Tibial nerve (tissue), 4 donors: ENCODE measurements around the gene APOBEC3F.
"Not testable (repeated sequence)": the region's sequence is repeated elsewhere in the genome, so short reads cannot be mapped to it uniquely, and the experiment has no call there.

Experiments used
- EP300 ChIP-seq, 2 donors: sonication (generic); formaldehyde crosslinking; IDR thresholded peaks; one replicate each; pipeline ENCODE4 v1.6.1; 2017; ENCODE audit warnings: antibody characterized with exemption in 2 of 2, mild to moderate bottlenecking in 1 of 2
- TF ChIP-seq, protein P1 (sequence below), 5 experiments: fragments of 200-600 bp in 3 of 5; fragments of 450-650 bp in 2 of 5; sonication (generic) in 3 of 5; IDR thresholded peaks; one replicate each; pipeline ENCODE4 v1.5.1; 2016 to 2019; ENCODE audit warnings: antibody characterized with exemption in 5 of 5, mild to moderate bottlenecking in 3 of 5, moderate library complexity in 2 of 5

DNA sequence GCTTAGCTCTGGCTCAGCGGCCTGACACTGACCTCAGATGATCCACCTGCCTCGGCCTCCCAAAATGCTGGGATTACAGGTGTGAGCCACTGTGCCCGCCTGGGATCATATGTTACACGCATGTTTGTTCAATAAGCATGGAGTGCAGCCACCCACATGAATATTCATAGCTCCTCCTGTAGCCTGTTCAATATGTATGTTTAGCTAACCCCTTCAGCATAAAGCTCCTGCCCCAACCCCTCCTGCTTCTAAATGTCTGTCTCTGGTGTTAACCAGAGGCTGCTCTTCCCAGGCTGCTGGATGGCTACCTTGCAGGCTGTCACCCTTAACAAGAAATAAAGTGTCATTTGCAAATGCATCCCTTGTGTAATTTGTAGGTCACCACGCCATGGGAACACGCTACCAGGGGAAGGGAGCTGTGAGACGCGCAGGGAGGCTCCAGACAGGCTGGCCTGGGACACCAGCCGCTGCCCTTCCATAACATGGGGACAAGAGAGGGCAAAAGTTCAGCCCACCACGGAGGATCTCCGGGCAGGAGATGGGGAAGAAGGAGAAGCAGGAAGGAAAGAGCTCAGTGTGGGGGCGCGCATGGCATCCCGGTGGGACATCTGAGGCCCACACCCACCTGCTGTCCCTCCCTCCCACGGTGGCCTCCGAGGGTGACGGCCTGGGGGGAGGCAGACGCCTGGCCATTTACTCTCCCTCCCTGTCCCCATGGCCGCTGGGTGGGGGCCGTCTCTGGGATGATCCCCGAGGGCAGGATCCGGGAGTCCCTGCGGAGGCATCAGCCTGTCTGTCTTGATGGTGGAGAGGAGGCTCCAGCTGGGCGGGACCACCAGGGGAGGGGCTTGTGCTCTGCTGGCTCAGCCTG lies 35.7 kb downstream of the APOBEC3F start:
- TF ChIP-seq, protein P1, sequence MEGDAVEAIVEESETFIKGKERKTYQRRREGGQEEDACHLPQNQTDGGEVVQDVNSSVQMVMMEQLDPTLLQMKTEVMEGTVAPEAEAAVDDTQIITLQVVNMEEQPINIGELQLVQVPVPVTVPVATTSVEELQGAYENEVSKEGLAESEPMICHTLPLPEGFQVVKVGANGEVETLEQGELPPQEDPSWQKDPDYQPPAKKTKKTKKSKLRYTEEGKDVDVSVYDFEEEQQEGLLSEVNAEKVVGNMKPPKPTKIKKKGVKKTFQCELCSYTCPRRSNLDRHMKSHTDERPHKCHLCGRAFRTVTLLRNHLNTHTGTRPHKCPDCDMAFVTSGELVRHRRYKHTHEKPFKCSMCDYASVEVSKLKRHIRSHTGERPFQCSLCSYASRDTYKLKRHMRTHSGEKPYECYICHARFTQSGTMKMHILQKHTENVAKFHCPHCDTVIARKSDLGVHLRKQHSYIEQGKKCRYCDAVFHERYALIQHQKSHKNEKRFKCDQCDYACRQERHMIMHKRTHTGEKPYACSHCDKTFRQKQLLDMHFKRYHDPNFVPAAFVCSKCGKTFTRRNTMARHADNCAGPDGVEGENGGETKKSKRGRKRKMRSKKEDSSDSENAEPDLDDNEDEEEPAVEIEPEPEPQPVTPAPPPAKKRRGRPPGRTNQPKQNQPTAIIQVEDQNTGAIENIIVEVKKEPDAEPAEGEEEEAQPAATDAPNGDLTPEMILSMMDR (IDR thresholded peaks at IDR 0.05): not testable (repeated sequence)
- not testable (repeated sequence) for TF ChIP-seq EP300 (IDR thresholded peaks at IDR 0.05)
